IPS DF 6.9 (cell line): ENCODE data around the gene CHKA.

ENCODE experiments used
- DNase-seq: peaks from one replicate; pipeline ENCODE4 v3.0.0-alpha.2; 2013; ENCODE audit warnings: low read depth, low spot score
- H3K27ac ChIP-seq: one replicate; pipeline ENCODE4 v1.5.1; 2013; ENCODE audit warnings: low read length, control low read depth
- H3K27me3 ChIP-seq: 2 replicates; pipeline ENCODE4 v1.6.1; 2013; ENCODE audit warnings: mild to moderate bottlenecking, low read length; ENCODE audit not compliant: control insufficient read depth, insufficient read depth
- H3K36me3 ChIP-seq: 2 replicates; pipeline ENCODE4 v1.6.1; 2013; ENCODE audit warnings: low read length; ENCODE audit not compliant: control insufficient read depth, insufficient read depth
- H3K4me1 ChIP-seq: 2 replicates; pipeline ENCODE4 v1.6.1; 2013; ENCODE audit warnings: low read length; ENCODE audit not compliant: control insufficient read depth, insufficient read depth
- H3K4me3 ChIP-seq: 2 replicates; pipeline ENCODE4 v1.5.1; 2013; ENCODE audit warnings: mild to moderate bottlenecking, low read length
- H3K9me3 ChIP-seq: 2 replicates; pipeline ENCODE4 v1.6.1; 2013; ENCODE audit warnings: low read length, inconsistent platforms; ENCODE audit not compliant: control insufficient read depth, insufficient read depth
- WGBS: extraction: QIAGEN DNeasy Blood & Tissue Kit; methylation state at CpG from one replicate; pipeline ENCODE4 v1.1.7; 2013; ENCODE audit warnings: mixed read lengths, missing lambda C conversion rate; ENCODE audit not compliant: insufficient read length, insufficient coverage; 5-methylcytosine and 5-hydroxymethylcytosine counted together

The CHKA gene

GRCh38 chr11:68071281-68072048 lies 49.7 kb downstream of the CHKA start:
- Histone ChIP-seq H3K27ac (no peak overlapping the region), H3K4me1 (no peaks in the 10 kb centered on the region), H3K27me3 (no peaks in the 10 kb centered on the region), H3K9me3 (no peaks in the 10 kb centered on the region), H3K4me3 (no peak overlapping the region), H3K36me3 (peaks cover 31% of the 10 kb centered on the region)
- DNase-seq, result no peak
- WGBS, result no CpG with 5 or more reads among the region's 3 CpGs

GRCh38 chr11:68067991-68068390 lies 53.2 kb downstream of the CHKA start:
- Histone ChIP-seq H3K36me3 (peaks cover 43% of the 10 kb centered on the region), H3K4me1 (no peaks in the 10 kb centered on the region), H3K27me3 (no peaks in the 10 kb centered on the region), H3K9me3 (no peaks in the 10 kb centered on the region), H3K27ac (no peak overlapping the region), H3K4me3 (no peak overlapping the region)
- DNase-seq, result no peak
- WGBS, result no CpG with 5 or more reads among the region's 5 CpGs

DNA sequence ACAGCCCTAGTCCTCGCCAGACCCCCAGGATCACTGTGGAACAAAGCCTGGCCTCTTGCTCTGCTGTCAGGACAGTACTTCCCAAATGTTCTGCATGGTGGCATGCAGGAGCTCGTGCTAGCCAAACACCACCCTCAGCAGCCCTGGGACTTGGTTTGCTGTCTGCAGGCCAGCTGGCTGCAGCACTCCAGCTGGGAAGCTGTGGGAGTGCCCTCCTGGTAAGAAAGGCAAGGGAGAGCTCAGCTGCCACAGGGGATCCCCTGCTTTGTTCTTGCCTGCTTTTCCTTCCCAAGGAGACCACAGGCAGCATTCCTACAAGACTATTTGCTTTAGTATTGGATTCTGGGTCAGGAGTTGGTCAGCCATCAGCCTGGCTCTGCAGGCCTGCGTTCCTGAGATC lies 54.4 kb downstream of the CHKA start:
- no peaks in the 10 kb centered on the region for H3K4me1 ChIP-seq
- H3K4me3 ChIP-seq, result no peak overlapping the region
- WGBS, result no CpG with 5 or more reads among the region's 3 CpGs
- no peaks in the 10 kb centered on the region for H3K27me3 ChIP-seq
- no peak for DNase-seq
- no peaks in the 10 kb centered on the region for H3K9me3 ChIP-seq
- no peak overlapping the region for H3K27ac ChIP-seq
- H3K36me3 ChIP-seq, result peaks cover 49% of the 10 kb centered on the region

GRCh38 chr11:68065841-68066240 lies 55.3 kb downstream of the CHKA start:
- no peaks in the 10 kb centered on the region for H3K27me3 ChIP-seq
- DNase-seq, result no peak
- WGBS, result no CpG with 5 or more reads among the region's 5 CpGs
- H3K4me3 ChIP-seq, result no peak overlapping the region
- H3K27ac ChIP-seq, result no peak overlapping the region
- H3K4me1 ChIP-seq, result no peaks in the 10 kb centered on the region
- no peaks in the 10 kb centered on the region for H3K9me3 ChIP-seq
- H3K36me3 ChIP-seq, result peaks cover 46% of the 10 kb centered on the region

GRCh38 chr11:68064926-68065325 lies 56.3 kb downstream of the CHKA start:
- Histone ChIP-seq H3K27ac (no peak overlapping the region), H3K4me1 (no peaks in the 10 kb centered on the region), H3K27me3 (no peaks in the 10 kb centered on the region), H3K36me3 (peaks cover 41% of the 10 kb centered on the region), H3K4me3 (no peak overlapping the region), H3K9me3 (no peaks in the 10 kb centered on the region)
- DNase-seq, result no peak
- no CpG with 5 or more reads among the region's 2 CpGs for WGBS

DNA sequence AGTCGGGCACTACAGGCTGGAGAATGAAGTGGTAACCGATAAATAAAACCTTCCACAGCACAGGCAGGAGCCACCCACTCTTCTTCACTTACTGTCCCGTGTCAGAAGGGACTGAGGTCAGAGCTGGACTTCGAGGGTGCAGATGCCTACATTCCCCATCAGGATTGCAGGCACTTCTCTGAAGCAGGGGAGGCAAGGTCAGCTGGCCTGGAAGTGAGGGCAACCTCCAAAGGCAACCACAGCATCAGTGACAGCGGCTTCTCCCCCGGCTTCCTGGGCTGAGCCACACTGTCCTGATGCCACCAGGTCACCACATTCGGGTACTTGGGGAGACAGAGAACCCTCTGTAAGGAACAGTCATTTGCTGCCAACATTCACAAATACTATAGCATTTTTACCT lies 59.7 kb downstream of the CHKA start:
- no peak for DNase-seq
- no peaks in the 10 kb centered on the region for H3K4me1 ChIP-seq
- peaks cover 26% of the 10 kb centered on the region; the same call in 1 of the 2 replicates for H3K36me3 ChIP-seq
- WGBS, result no CpG with 5 or more reads among the region's 7 CpGs
- no peak overlapping the region for H3K4me3 ChIP-seq
- no peak overlapping the region for H3K27ac ChIP-seq
- H3K27me3 ChIP-seq, result no peaks in the 10 kb centered on the region
- H3K9me3 ChIP-seq, result no peaks in the 10 kb centered on the region

DNA sequence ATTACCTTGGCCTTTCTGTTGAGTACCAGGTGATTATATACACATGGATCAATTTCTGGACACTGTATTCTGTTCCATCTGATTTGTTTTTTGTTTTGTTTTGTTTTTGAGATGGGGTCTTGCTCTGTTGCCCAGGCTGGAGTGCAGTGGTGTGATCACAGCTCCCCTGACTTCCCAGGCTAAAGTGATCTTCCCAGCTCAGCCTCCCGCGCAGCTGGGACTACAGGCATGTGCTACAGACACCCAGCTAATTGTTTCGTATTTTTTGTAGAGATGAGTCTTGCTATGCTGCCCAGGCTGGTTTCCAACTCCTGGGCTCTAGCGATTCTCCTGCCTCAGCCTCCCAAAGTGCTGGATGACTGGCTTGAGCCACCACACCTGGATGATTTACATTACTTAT lies 63.4 kb downstream of the CHKA start:
- no peaks in the 10 kb centered on the region for H3K4me1 ChIP-seq
- no CpG with 5 or more reads among the region's 4 CpGs for WGBS
- peaks cover 23% of the 10 kb centered on the region; the same call in 1 of the 2 replicates for H3K36me3 ChIP-seq
- H3K9me3 ChIP-seq, result no peaks in the 10 kb centered on the region
- DNase-seq, result no peak
- no peaks in the 10 kb centered on the region for H3K27me3 ChIP-seq
- no peak overlapping the region for H3K27ac ChIP-seq
- H3K4me3 ChIP-seq, result no peak overlapping the region

DNA sequence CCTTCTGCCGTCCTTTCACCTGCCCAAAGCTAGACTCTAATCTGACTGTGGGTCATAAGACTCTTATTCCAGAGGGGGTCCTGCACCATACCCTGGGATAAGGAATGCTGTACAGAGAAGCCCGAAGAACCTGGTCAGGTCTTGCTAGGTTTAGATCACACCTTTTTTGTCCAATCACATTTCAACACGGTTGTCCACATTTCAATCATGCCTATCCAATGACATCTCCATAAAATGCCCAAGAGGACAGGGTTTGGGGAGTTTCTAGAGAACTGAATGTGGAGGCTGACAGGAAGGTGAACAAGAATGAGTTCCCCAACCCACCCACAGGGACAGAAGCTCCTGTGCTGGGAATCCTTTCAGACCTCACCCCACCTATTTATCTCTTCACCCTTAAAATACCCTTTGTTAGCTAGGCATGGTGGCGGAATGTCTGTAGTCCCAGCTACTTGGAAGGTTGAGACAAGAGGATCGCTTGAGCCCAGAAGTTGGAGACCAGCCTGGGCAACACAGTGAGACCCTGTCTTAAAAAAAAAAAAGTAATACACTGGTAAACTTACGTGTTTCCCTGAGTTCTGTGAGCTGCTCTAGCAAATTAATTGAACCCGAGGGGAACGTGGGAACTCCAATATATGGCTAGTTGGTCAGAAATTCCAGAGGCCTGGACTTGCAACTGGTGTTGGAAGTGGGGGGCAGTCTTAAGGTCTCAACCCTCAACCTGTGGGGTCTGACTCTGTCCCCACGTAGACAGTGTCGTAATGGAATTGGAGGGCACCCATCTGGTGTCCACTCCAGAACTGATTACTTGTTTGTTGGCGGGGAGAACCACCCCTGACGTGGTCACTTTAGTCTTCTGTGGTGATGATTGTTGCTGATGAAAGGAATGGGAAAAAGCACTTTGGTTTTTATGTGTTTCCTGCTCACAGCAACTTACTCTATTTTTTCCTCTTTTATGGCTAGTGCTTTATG lies 64.6 kb downstream of the CHKA start:
- Histone ChIP-seq H3K9me3 (no peaks in the 10 kb centered on the region), H3K36me3 (peaks cover 16% of the 10 kb centered on the region; the same call in 1 of the 2 replicates), H3K4me3 (no peak overlapping the region), H3K27me3 (no peaks in the 10 kb centered on the region), H3K27ac (no peak overlapping the region), H3K4me1 (no peaks in the 10 kb centered on the region)
- WGBS, result no CpG with 5 or more reads among the region's 12 CpGs
- DNase-seq, result no peak

GRCh38 chr11:68053981-68054812 lies 67.0 kb downstream of the CHKA start:
- H3K4me3 ChIP-seq, result no peak overlapping the region
- no peaks in the 10 kb centered on the region; the same call in 1 of the 2 replicates for H3K4me1 ChIP-seq
- no CpG with 5 or more reads among the region's 11 CpGs for WGBS
- no peaks in the 10 kb centered on the region for H3K9me3 ChIP-seq
- no peak overlapping the region for H3K27ac ChIP-seq
- DNase-seq, result no peak
- peaks cover 12% of the 10 kb centered on the region for H3K36me3 ChIP-seq
- no peaks in the 10 kb centered on the region for H3K27me3 ChIP-seq

GRCh38 chr11:68053117-68053516 lies 68.1 kb downstream of the CHKA start:
- DNase-seq, result no peak
- Histone ChIP-seq H3K27ac (no peak overlapping the region), H3K4me3 (no peak overlapping the region), H3K4me1 (no peaks in the 10 kb centered on the region; the same call in 1 of the 2 replicates), H3K27me3 (no peaks in the 10 kb centered on the region), H3K36me3 (peaks cover 12% of the 10 kb centered on the region), H3K9me3 (no peaks in the 10 kb centered on the region)
- no CpG with 5 or more reads among the region's 9 CpGs for WGBS
